Large intestine (tissue), 3 donors: ENCODE results near the gene DAND5. TPM values are rescaled to one million over a fixed set of nuclear protein-coding genes. Genes with fewer than 3 reads are reported as not detected.

ENCODE experiments used
- DNase-seq, 2 donors: peaks; one replicate each; pipeline versions ENCODE4 v3.0.0 to v3.0.0-alpha.2; 2013
- H3K27ac ChIP-seq: one replicate; pipeline ENCODE4 v1.5.1; 2013; ENCODE audit warnings: low read length
- H3K27me3 ChIP-seq: 2 replicates; pipeline ENCODE4 v1.6.1; 2013; ENCODE audit warnings: low read length; ENCODE audit not compliant: control insufficient read depth, insufficient read depth
- H3K36me3 ChIP-seq: 2 replicates; pipeline ENCODE4 v1.6.1; 2013; ENCODE audit warnings: low read length; ENCODE audit not compliant: control insufficient read depth, insufficient read depth
- H3K4me1 ChIP-seq: one replicate; pipeline ENCODE4 v1.6.1; 2013; ENCODE audit warnings: low read length; ENCODE audit not compliant: control insufficient read depth, insufficient read depth
- H3K4me3 ChIP-seq: one replicate; pipeline ENCODE4 v1.5.1; 2013; ENCODE audit warnings: low read length
- H3K9me3 ChIP-seq: one replicate; pipeline ENCODE4 v1.6.1; 2013; ENCODE audit warnings: mild to moderate bottlenecking, low read depth, low read length, moderate library complexity; ENCODE audit not compliant: control insufficient read depth
- WGBS: methylation state at CpG from one replicate; pipeline ENCODE4 v1.1.5; 2013; ENCODE audit warnings: low lambda C conversion rate; ENCODE audit not compliant: insufficient coverage; 5-methylcytosine and 5-hydroxymethylcytosine counted together
- polyA plus RNA-seq: library from polyadenylated mRNA; unstranded; fragments of 120-200 nt; gene quantifications from one replicate; pipeline ENCODE4 v1.2.1, GENCODE V29; 2013

DAND5 gene
- polyA plus RNA-seq, 1 donor = 0.06 TPM

- Histone ChIP-seq H3K27ac (no peak overlapping the region), H3K36me3 (no peaks in the 10 kb centered on the region), H3K4me3 (no peak overlapping the region), H3K4me1 (no peaks in the 10 kb centered on the region), H3K27me3 (peaks cover 83% of the 10 kb centered on the region), H3K9me3 (no peaks in the 10 kb centered on the region)
- WGBS = no CpG with 5 or more reads among the region's 15 CpGs
- DNase-seq = no peak
These were observed 33.7 kb downstream of the DAND5 start for GRCh38 chr19:13003081-13003480.

- Histone ChIP-seq H3K27me3 (peaks cover 86% of the 10 kb centered on the region), H3K9me3 (no peaks in the 10 kb centered on the region), H3K4me3 (no peak overlapping the region), H3K4me1 (no peaks in the 10 kb centered on the region), H3K36me3 (no peaks in the 10 kb centered on the region), H3K27ac (no peak overlapping the region)
- no CpG with 5 or more reads among the region's 7 CpGs for WGBS
- no peak for DNase-seq
These were observed 34.9 kb downstream of the DAND5 start for GRCh38 chr19:13004273-13004672.

- DNase-seq = no peak
- Histone ChIP-seq H3K9me3 (no peaks in the 10 kb centered on the region), H3K27me3 (peaks cover 87% of the 10 kb centered on the region), H3K4me3 (no peak overlapping the region), H3K27ac (no peak overlapping the region), H3K36me3 (no peaks in the 10 kb centered on the region), H3K4me1 (no peaks in the 10 kb centered on the region)
- no CpG with 5 or more reads among the region's 4 CpGs for WGBS
These were observed 35.9 kb downstream of the DAND5 start for GRCh38 chr19:13005253-13005652.

- no CpG with 5 or more reads among the region's 12 CpGs for WGBS
- Histone ChIP-seq H3K9me3 (peaks cover under 1% of the 10 kb centered on the region), H3K36me3 (no peaks in the 10 kb centered on the region), H3K4me1 (no peaks in the 10 kb centered on the region), H3K4me3 (no peak overlapping the region), H3K27me3 (peaks cover 89% of the 10 kb centered on the region), H3K27ac (no peak overlapping the region)
- DNase-seq = no peak
These were observed 36.5 kb downstream of the DAND5 start for GRCh38 chr19:13005861-13006370.

- Histone ChIP-seq H3K36me3 (no peaks in the 10 kb centered on the region), H3K4me1 (no peaks in the 10 kb centered on the region), H3K9me3 (peaks cover 5% of the 10 kb centered on the region), H3K27ac (no peak overlapping the region), H3K4me3 (no peak overlapping the region), H3K27me3 (peaks cover 89% of the 10 kb centered on the region)
- DNase-seq = no peak
- no CpG with 5 or more reads among the region's 28 CpGs for WGBS
These were observed 37.3 kb downstream of the DAND5 start for GRCh38 chr19:13006431-13007281.

GRCh38 chr19:13007292-13008045 lies 38.1 kb downstream of the DAND5 start:
- no CpG with 5 or more reads among the region's 17 CpGs for WGBS
- Histone ChIP-seq H3K4me1 (no peaks in the 10 kb centered on the region), H3K36me3 (no peaks in the 10 kb centered on the region), H3K4me3 (no peak overlapping the region), H3K27me3 (peaks cover 91% of the 10 kb centered on the region), H3K27ac (no peak overlapping the region), H3K9me3 (peaks cover 14% of the 10 kb centered on the region)
- no peak for DNase-seq

- H3K9me3 ChIP-seq = peaks cover 14% of the 10 kb centered on the region
- no peak overlapping the region for H3K4me3 ChIP-seq
- H3K27ac ChIP-seq = no peak overlapping the region
- WGBS = no CpG with 5 or more reads among the region's 28 CpGs
- H3K36me3 ChIP-seq = no peaks in the 10 kb centered on the region
- H3K27me3 ChIP-seq = peaks cover 95% of the 10 kb centered on the region
- DNase-seq = no peak
- peaks cover 9% of the 10 kb centered on the region for H3K4me1 ChIP-seq
These were observed 39.8 kb downstream of the DAND5 start for GRCh38 chr19:13008926-13009787.

GRCh38 chr19:13010038-13010991 lies 40.9 kb downstream of the DAND5 start:
- no CpG with 5 or more reads among the region's 62 CpGs for WGBS
- Histone ChIP-seq H3K27ac (no peak overlapping the region), H3K36me3 (no peaks in the 10 kb centered on the region), H3K27me3 (peaks cover 99% of the 10 kb centered on the region), H3K4me1 (peaks cover 10% of the 10 kb centered on the region), H3K4me3 (no peak overlapping the region), H3K9me3 (peaks cover 14% of the 10 kb centered on the region)
- no peak for DNase-seq

GRCh38 chr19:13010992-13011652 lies 41.7 kb downstream of the DAND5 start:
- H3K4me1 ChIP-seq = peaks cover 10% of the 10 kb centered on the region
- DNase-seq = no peak
- peaks cover 99% of the 10 kb centered on the region for H3K27me3 ChIP-seq
- WGBS = no CpG with 5 or more reads among the region's 39 CpGs
- H3K36me3 ChIP-seq = no peaks in the 10 kb centered on the region
- H3K4me3 ChIP-seq = no peak overlapping the region
- H3K9me3 ChIP-seq = peaks cover 14% of the 10 kb centered on the region
- H3K27ac ChIP-seq = no peak overlapping the region
